Measurements from ENCODE around the gene KRT73.

Gene KRT73

GRCh38 chr12:52662093-52662917 is 43.9 kb upstream of the KRT73 start:
- H3K27ac Mint-ChIP-seq: no peak overlapping the region
- TF ChIP-seq CTCF (IDR thresholded peaks at IDR 0.05): no peak
- H3K27me3 Mint-ChIP-seq (ENCODE audit: low read depth, poor library complexity): peaks cover 18% of the 10 kb centered on the region
- H3K36me3 Mint-ChIP-seq (ENCODE audit: low read depth): no peaks in the 10 kb centered on the region
- no peak for DNase-seq
- H3K9me3 Mint-ChIP-seq: no peaks in the 10 kb centered on the region
- no peak overlapping the region for H3K4me3 Mint-ChIP-seq
- no peaks in the 10 kb centered on the region for H3K4me1 Mint-ChIP-seq

GRCh38 chr12:52661668-52662067 is 43.3 kb upstream of the KRT73 start:
- Mint-ChIP-seq H3K4me3 (no peak overlapping the region), H3K27me3 (ENCODE audit: low read depth, poor library complexity) (peaks cover 22% of the 10 kb centered on the region), H3K4me1 (no peaks in the 10 kb centered on the region), H3K27ac (no peak overlapping the region), H3K9me3 (no peaks in the 10 kb centered on the region), H3K36me3 (ENCODE audit: low read depth) (no peaks in the 10 kb centered on the region)
- TF ChIP-seq CTCF (IDR thresholded peaks at IDR 0.05): no peak
- DNase-seq: no peak

GRCh38 chr12:52660934-52661499 is 42.7 kb upstream of the KRT73 start:
- TF ChIP-seq CTCF (IDR thresholded peaks at IDR 0.05): no peak
- DNase-seq: no peak
- no peak overlapping the region for H3K27ac Mint-ChIP-seq
- no peaks in the 10 kb centered on the region for H3K9me3 Mint-ChIP-seq
- H3K27me3 Mint-ChIP-seq (ENCODE audit: low read depth, poor library complexity): peaks cover 22% of the 10 kb centered on the region
- H3K4me1 Mint-ChIP-seq: no peaks in the 10 kb centered on the region
- H3K36me3 Mint-ChIP-seq (ENCODE audit: low read depth): no peaks in the 10 kb centered on the region
- no peak overlapping the region for H3K4me3 Mint-ChIP-seq

GRCh38 chr12:52659951-52660350 is 41.6 kb upstream of the KRT73 start:
- no peak overlapping the region for H3K27ac Mint-ChIP-seq
- no peaks in the 10 kb centered on the region for H3K4me1 Mint-ChIP-seq
- DNase-seq: no peak
- no peaks in the 10 kb centered on the region for H3K36me3 Mint-ChIP-seq (ENCODE audit: low read depth)
- no peak overlapping the region for H3K4me3 Mint-ChIP-seq
- no peaks in the 10 kb centered on the region for H3K9me3 Mint-ChIP-seq
- H3K27me3 Mint-ChIP-seq (ENCODE audit: low read depth, poor library complexity): peaks cover 24% of the 10 kb centered on the region
- TF ChIP-seq CTCF (IDR thresholded peaks at IDR 0.05): no peak

GRCh38 chr12:52659395-52659794 is 41.0 kb upstream of the KRT73 start:
- TF ChIP-seq CTCF (IDR thresholded peaks at IDR 0.05): no peak
- peaks cover 25% of the 10 kb centered on the region for H3K27me3 Mint-ChIP-seq (ENCODE audit: low read depth, poor library complexity)
- H3K4me1 Mint-ChIP-seq: no peaks in the 10 kb centered on the region
- no peak overlapping the region for H3K27ac Mint-ChIP-seq
- no peak for DNase-seq
- H3K4me3 Mint-ChIP-seq: no peak overlapping the region
- H3K36me3 Mint-ChIP-seq (ENCODE audit: low read depth): no peaks in the 10 kb centered on the region
- H3K9me3 Mint-ChIP-seq: no peaks in the 10 kb centered on the region

GRCh38 chr12:52658196-52658595 is 39.8 kb upstream of the KRT73 start:
- TF ChIP-seq CTCF (IDR thresholded peaks at IDR 0.05): no peak
- Mint-ChIP-seq H3K36me3 (ENCODE audit: low read depth) (no peaks in the 10 kb centered on the region), H3K27me3 (ENCODE audit: low read depth, poor library complexity) (peaks cover 22% of the 10 kb centered on the region), H3K9me3 (no peaks in the 10 kb centered on the region), H3K4me3 (no peak overlapping the region), H3K27ac (no peak overlapping the region), H3K4me1 (no peaks in the 10 kb centered on the region)
- DNase-seq: no peak

All from nephron progenitor cell (in vitro differentiated cells).